TTC549 (cell line): ENCODE results near the gene CD3E.
"Not testable (repeated sequence)": the region's sequence is repeated elsewhere in the genome, so short reads cannot be mapped to it uniquely, and the experiment has no call there.

ENCODE experiments used
- FAIRE-seq: peaks from 2 replicates; lab custom pipeline; 2012; peaks lifted over from hg19 to GRCh38; lab: Jason Lieb, UNC

Gene CD3E

DNA sequence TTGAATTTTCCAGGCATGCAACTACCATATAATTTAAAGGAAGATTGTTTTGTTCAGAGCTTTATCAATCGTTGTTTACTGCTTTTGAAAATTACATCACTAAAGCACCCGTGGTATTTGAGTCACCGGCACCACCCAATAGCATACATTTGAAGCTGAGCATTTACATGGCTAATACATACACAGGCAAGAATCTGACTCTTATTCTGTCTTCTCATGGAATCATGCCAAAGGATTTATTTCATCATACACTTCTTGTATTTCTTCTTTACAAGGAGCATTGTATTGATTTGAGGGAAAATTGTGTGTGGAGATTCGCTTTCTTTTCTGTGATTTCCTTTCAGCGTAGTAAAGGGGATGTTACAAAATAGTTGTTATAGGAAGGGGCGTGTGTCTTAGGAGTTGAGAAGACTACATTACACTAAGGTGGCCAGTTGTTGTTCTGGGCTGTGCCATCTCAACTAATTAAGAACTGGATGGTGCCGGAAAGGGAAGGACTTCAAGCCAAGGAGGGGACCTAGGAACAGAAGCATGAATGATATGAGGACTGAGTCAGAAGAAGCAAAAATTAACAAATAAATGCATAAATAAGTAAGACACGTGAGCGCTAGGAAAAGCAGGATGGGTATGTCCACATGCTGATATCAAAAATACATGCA, 12.9 kb upstream of the CD3E start:
- no peak for FAIRE-seq

DNA sequence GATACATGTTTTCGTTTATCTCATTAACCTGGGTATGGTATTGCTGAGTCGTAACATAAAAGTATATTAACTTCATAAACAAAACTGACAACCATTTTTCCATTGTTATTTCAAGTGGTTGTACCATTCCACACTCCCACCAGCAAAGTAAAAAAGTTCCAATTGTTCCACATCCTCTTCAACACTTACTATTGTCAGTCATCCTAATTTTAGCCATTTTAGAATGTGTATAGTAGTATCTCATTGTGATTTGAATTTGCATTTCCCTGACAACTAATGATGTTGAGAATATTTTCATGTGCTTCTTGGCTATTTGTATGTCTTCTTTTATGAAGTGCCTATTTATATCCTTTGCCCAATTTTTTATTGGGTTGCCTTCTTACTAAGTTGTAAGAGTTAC, 10.5 kb upstream of the CD3E start:
- no peak for FAIRE-seq

DNA sequence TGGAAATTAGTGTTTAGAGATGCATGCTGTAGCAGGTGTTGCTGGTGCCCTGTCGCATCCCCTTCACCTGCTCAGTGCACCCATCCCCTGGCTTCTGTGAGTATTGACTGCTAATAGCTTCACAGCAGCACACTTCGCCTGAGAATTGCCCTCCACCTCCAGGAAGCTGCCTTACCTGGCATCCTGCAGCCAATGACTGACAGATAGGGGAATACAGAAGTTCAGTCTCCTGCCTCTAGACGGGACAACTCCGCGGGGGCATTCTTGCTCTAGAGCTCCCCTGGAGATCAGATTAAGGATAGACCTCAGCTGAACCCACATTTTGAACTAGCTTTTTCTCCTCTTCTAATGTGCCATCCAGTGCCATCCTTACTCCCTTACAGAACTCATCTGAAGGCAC, 9.3 kb upstream of the CD3E start:
- FAIRE-seq, result no peak

DNA sequence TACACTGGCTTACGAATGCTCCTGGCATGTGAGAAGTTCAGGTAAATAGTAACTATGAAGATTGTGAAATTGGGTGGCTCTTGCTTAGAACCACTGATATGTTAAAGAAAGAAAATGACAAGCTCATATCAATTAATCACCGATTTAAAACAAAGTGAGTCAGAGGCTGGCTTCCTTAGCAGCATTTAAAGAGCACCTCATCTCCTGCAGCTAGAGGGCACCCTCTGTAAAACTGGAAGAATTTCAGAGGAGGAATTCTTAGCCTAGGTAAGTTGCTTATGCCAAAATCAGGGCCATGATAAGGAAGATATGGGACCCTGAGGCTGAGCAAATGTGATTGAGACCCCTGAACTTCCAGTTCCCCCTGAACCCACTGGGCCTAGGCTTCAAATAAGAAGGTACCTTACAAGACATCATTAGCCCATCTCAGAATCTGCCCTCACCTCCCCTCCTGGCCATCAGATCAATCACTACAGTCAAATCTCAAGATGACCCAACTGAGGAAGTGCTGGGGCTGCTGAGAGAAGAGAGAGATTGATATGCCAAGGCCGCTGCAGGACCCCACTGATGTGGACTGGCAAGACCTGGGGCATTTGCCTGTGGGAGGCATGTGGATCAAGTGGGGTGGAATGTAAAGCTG, 8.6 kb upstream of the CD3E start:
- no peak for FAIRE-seq

DNA sequence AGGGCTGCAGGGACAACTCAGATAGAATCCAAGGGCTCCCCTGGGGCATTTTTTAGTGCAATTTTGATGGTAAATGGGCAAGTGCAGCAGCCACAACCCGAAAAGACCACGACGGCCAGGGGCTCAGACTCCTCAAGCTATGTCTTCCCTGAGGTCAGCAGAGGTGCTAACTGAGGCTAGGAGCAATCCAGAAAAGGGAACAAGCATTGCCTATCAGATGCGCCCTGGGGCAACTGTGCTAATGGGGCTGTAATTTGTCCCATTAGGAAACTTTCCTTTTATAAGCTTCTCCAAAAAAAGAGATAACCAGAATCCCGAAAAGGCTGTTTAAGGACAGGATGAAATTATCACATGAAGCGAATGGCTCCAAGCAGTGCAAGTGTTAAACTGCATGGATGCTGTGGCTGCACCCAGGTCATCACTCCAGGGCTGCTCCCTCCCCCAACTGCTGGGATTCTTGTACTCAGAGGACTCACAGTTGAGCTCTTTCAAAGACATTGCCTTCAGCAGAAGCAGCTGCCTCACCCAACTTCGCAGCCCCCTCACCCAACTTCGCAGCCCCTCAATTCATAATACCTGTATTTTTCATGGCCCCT, 2.8 kb upstream of the CD3E start:
- FAIRE-seq, result no peak

DNA sequence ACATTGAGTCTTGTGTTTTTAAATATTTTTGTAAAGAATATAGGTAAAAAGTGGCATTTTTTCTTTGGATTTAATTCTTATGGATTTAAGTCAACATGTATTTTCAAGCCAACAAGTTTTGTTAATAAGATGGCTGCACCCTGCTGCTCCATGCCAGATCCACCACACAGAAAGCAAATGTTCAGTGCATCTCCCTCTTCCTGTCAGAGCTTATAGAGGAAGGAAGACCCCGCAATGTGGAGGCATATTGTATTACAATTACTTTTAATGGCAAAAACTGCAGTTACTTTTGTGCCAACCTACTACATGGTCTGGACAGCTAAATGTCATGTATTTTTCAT, 333 bp upstream of the CD3E start:
- FAIRE-seq, result no peak

DNA sequence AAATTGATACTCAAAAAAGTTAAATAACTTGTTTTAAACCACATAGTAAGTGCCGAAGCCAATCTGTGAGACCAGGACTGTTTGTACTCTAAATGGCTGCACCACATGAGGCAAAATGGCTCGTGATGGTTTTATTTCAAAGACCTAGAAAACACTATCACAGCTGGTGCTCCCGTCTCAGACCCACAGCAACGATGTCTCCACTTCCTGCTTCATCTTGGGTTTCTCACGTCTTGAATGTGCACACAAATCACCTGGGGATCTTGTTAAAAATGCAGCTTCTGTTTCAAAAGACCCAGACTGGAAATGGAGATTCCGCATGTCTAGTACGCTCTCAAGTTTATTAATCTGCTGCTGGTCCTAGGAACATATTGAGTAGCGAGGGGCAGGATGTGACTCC, 1.2 kb downstream of the CD3E start:
- no peak for FAIRE-seq

DNA sequence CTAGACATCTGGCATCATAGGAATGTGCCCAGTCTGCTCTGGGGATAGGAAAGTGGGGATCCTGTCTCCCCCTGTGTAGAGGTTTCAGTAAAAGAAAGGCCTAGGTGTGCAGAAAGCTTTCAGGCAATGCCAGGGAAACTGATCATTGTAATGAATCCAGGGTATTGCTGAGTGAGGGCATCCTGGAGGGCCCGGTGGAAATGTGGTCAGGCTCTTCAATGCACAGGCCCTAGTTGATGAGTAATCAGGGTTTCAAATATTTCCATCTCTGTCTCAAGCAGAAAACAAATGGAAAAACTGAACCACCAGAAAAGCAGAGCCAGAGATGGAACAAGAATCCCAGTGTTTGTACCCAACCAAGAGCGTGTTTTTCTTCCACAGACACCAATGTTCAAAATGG, 2.0 kb downstream of the CD3E start:
- FAIRE-seq, result no peak

DNA sequence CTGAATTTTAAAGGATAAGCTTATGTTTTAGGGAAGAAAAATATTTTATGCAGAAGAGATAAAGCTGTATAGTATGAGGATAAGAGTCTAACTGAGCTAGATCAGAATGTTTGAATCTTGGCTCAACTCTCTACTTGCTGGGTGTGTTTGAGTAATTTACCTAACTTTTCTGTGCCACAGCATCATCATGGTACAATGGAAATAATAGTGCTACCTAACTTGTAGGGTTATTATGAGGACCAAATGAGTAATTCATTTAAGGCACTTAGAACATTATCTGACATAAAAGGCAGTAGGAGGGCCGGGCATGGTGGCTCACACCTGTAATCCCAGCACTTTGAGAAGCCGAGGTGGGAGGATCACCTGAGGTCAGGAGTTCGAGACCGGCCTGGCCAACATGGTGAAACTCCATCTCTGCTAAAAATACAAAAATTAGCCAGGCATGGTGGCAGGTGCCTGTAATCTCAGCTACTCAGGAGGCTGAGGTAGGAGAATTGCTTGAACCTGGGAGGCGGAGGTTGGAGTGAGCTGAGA, 4.5 kb downstream of the CD3E start:
- FAIRE-seq, result not testable (repeated sequence)

DNA sequence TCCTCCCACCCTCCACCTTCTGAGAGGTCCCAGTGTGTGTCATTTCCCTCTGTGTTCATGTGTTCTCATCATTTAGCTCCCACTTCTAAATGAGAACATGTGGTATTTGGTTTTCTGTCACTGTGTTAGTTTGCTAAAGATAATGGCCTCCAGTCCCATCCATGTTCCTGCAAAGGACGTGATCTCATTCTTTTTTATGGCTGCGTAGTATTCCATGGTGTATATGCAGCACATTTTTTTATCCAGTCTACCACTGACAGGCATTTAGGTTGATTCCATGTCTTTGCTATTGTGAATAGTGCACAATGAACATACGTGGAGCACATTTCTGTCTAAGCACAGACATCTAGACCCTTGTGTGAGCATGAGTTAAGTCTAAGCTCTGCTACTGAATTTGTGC, 5.7 kb downstream of the CD3E start:
- FAIRE-seq, result no peak

DNA sequence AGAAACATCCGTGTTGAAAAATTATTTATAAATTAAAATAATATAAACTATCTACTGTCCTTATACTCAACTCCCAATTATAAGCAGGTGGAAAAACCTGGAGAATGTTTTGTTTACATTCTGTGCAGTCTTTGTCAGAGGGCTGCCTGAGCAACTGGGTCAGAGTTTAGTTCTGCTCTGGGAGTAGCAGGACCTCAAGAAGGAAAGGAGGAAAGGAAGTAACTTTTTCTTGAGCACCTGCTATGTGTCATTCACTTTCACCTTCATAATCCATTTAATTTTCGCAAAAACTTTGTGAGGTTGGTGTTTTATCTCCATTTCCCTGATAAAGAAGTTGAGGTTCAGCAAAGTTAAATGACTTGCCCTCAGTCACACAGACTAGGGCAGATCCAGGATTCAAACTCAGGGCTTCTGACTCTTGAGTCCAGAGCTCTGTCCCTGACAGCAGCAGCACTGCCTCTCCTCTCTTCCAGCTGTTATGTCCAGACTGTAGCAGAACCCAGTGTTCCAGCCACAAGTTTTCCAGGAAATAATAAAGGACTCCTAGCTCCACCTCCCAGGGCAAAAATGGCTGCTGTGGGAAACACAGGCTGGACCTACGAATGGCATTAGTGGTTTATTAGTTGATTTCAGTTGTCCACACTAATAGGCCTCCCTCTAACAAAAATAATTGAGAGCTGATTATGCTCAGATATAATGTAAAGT, 6.4 kb downstream of the CD3E start:
- FAIRE-seq, result no peak

DNA sequence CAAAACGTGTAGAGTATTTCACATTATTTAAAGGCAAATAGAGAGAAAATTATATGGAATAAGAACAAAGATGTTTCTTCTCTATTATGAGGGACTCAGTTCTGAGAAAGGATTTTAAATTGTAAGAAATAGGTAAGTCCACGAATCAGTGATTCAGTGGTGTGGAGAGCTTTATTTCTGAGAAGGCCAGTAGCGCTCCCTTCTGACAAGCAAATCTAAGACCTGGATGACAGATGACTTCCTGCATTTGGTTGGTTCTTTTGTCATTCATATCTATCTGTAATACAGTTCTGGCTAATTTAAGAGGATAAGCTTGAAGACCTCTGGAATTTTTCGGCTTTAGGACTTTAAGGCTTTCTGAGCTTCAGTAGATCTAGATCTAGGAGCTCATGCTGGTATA, 7.0 kb downstream of the CD3E start:
- FAIRE-seq, result no peak

DNA sequence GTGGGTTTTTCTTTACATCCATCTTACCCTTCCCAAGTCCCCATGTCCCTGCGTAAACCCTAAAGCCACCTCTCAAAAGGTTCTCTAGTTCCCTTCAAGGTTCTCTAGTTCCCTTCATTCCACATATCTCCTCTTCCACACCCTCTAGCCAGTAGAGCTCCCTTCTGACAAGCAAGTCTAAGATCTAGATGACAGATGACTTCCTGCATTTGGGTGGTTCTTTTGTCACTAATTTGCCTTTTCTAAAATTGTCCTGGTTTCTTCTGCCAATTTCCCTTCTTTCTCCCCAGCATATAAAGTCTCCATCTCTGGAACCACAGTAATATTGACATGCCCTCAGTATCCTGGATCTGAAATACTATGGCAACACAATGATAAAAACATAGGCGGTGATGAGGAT, 7.8 kb downstream of the CD3E start:
- FAIRE-seq, result no peak

DNA sequence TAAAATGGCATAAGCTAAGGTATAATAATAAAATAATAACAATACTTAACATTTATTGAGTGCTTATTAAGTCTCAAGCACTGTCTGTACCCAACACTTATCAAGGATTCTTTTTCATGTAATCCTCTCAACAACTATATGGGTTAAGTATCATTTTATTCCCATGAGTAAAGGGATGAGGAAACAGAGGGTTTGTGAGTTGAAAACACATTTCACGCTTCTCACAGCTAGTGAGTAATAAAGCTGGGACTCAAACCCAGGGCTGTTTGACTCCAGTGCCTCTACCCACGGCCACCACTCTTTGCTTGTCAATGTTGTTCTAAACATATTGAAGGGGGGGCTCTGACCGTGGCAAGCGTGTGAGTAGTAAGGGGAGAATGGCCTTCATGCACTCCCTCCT, 8.7 kb downstream of the CD3E start:
- no peak for FAIRE-seq

DNA sequence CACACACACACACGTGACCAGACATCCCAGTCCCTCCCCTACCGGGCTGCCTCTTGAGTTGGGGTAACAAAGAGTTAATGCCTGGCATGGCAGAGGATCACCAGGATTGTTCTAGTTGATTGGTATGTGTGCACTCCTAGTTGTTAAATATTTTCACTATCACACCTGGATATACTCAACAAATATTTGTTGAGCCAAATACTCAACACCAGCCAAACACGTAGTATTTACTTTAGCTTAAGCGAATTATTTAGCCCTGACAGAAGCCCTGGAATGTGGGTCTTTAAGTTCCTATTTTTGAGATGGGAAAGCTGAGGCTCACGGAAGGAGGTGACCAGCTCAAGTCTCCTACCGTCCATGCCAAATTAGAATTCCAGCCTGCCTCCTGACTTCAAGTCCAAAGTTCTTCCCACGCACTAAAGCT, 10.5 kb downstream of the CD3E start:
- FAIRE-seq, result no peak

DNA sequence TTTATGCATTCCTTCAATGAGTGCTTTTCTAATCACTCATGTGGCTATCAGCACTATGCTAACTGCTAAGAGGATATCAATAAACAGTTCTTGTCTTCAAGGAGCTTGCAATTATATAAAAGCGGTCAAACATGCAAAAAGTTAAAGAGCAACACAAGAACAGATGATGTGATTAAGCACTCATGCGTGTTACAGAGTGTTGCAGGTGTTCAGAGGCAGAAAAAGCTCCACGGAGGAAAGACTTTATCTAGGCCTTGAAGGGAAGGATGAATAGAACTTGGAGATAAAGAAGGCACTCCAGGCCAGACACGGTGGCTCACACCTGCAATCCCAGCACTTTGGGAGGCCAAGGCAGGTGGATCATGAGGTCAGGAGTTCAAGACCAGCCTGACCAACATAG, 13.6 kb downstream of the CD3E start:
- no peak for FAIRE-seq

DNA sequence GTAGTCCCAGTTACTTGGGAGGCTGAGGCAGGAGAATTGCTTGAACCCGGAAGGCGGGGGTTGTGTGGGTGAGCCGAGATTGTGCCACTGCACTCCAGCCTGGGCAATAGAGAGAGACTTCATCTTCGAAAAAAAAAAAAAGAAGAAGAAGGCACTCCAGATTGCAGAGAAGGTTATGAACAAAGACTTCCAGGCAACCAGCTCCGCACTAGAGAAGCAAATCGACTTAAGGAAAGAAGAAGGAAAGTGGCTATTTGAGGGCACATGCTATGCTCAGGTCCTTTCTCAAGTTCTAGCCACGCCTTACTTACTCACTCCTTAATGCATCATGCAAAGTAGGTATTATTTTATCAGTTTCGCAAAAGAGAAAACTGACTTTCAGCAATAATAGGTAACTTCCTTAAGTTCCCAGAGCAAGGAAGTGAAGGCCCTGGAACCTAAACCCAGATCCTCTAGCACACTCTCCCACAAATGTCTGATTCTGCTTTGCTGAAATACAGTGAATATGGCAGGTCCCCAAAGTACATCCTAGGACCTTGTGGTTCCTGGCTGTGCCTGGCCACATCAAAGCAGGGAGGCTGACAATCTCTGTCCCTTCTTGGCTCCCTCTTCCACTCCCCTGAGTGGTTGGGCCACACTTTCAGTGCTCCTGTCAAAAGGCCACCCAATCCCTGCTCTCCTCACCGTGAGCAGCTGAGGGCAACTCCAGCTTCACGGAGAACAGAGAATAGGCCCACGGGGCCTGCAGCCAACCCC, 14.2 kb downstream of the CD3E start:
- no peak for FAIRE-seq

DNA sequence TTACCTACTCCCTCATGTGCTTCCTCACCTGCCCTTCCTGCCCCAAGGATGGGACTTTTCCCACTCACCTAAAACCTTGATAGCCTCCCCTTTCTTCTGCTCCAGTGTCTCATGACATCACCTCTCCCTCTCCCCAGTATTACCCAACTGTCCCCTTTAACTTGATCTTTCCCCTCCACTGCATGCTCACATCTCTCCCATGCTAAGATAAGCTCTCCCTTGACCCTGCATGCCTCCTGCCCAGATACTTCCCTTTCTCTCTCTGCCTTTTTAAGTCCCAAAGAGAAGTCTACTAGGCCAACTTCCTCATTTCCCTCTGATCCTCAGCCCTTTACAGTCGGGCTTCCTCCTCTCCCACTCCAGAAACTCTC, 14.8 kb downstream of the CD3E start:
- no peak for FAIRE-seq

DNA sequence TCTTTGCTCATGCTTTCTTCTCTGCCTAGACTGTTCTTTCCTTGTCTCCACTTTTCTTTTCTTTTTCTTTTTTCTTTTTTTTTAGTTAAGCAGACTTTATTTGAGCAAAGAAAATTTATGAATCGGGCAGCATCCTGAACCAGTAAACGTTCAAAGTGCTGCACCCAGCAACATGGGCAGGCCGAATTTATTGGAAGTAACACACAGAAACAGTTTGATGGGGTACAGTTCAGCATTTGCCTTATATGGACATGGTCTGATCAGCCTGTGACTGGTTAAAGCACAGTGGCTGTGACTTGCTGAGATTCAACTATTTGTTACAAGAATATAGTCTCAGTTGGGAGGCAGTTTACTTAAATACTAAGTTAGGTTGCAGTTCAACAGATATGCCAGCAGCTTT, 16.0 kb downstream of the CD3E start:
- FAIRE-seq, result no peak

DNA sequence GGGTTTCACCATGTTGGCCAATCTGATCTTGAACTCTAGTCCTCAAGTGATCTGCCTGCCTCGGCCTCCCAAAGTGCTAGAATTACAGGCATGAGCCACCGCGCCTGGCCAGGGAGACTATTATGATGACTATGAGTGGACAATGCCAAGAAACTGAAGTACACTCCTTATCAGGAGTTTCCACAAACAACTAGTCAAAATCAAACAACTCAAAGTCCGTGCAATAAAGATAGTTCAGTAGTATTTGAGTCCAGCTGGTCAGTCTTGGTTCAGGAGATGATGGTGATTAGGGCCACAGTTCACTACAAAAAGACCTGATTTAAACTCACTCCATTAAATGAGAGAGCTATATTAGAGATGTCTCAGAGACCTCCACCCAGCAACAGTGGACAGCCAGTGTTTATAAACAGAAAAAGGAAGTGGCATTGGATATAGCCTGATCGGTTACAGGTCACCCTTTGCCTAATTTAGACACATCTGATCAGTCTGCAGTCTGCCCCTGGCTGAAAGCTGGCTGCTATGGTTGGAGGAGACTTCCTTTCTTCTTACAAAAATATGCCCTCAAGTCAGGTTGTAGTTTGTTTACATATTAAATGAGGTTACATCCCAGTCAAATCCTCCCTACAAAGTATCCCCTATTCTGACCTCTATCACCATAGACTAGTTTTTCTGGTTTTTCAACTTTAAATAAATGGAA, 17.0 kb downstream of the CD3E start:
- no peak for FAIRE-seq

DNA sequence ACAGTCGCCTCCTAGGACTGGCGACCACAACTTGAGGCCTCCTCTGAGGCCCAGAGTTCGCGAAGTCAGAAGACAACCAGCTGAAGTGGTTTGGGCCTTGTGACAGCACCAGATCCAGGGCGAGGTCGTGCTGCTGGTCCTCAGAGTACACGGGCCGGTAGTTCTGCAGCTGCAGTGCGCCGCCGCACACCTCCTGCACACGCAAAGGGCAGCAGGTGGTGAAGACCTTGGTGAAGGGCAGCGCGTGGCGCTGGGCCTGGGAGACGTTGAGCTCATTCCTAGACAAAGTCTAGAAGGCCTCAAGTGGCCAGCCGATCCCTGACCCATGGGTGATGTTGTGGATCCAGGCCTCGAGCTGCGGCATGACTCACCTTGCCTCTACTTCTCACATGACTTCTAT, 18.2 kb downstream of the CD3E start:
- FAIRE-seq, result no peak

DNA sequence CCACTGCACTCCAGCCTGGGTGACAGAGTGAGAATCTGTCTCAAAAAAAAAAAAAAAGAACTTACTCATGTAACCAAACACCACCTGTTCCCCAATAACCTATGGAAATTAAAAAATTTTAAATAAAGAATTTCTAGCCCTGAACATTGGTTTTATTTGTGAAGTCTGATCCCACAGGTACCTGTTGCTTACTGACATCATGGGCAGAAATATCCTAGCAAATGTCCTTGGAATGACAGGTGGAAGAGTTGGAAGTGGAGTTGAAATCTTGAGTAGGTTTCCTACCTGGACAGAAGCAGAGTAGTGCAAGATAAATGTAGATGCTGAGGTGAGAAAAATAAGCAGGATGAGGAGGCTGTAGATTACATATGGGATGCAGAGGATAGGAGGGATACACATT, 20.8 kb downstream of the CD3E start:
- FAIRE-seq, result no peak
